Right lobe of liver (tissue), 6 donors: ENCODE data around the gene EIF4G1. TPM values are rescaled to one million over a fixed set of nuclear protein-coding genes. Genes with fewer than 3 reads are reported as not detected.

Experiments used
- ATAC-seq, 4 donors: fragments of 200-7000 bp; cut with Tn5 transposase; one replicate each; pipeline ENCODE4 v1.9.1; 2020; ENCODE audit warnings: mild to moderate bottlenecking in 4 of 4, moderate library complexity in 4 of 4
- DNase-seq, 3 donors: peaks; one replicate each; pipeline ENCODE4 v3.0.0-alpha.2; 2020
- H3K27ac ChIP-seq, 3 donors: fragments of 200-600 bp; one replicate each; pipeline ENCODE4 v1.8.0; 2022
- H3K27me3 ChIP-seq, 2 donors: fragments of 200-600 bp; one replicate each; pipeline ENCODE4 v1.8.0; 2022
- H3K36me3 ChIP-seq, 4 donors: fragments of 200-600 bp; sonication (generic) in 1 of 4; one replicate each; pipeline versions ENCODE4 v1.5.1 to v1.8.0; 2017 to 2022; ENCODE audit warnings: control low read depth in 1 of 4
- H3K4me1 ChIP-seq, 4 donors: fragments of 200-600 bp; sonication (generic) in 1 of 4; one replicate each; pipeline versions ENCODE4 v1.5.1 to v1.8.0; 2017 to 2022; ENCODE audit warnings: control low read depth in 1 of 4
- H3K4me3 ChIP-seq, 3 donors: fragments of 200-600 bp; one replicate each; pipeline ENCODE4 v1.8.0; 2022
- H3K9me3 ChIP-seq, 4 donors: fragments of 200-600 bp; sonication (generic) in 1 of 4; one replicate each; pipeline versions ENCODE4 v1.5.1 to v1.8.0; 2017 to 2022; ENCODE audit warnings: control low read depth in 1 of 4
- POLR2A ChIP-seq: fragments of 450-650 bp; IDR thresholded peaks from one replicate; pipeline ENCODE4 v1.6.1; 2017; ENCODE audit warnings: antibody characterized with exemption, mild to moderate bottlenecking
- WGBS: methylation state at CpG from one replicate; pipeline ENCODE4 v1.1.6; 2018; ENCODE audit warnings: low coverage, low lambda C conversion rate; ENCODE audit not compliant: insufficient coverage; ENCODE audit errors: missing lambda C conversion rate; 5-methylcytosine and 5-hydroxymethylcytosine counted together
- intact Hi-C, 2 donors: fragments of 100-400 bp; cut with DNase I; formaldehyde crosslinking; loops; one replicate each; pipeline versions ENCODE4 v1.11.2 to v1.14.1; 2022
- total RNA-seq, 6 experiments: library from RNA; depleted of rRNA in 2 of 6; stranded (reverse); fragments of >200 nt in 2 of 6; fragmentation: NEBNext Ultra II Directional in 3 of 6; extraction: Animal tissue kit (Norgen Biotek cat#: 25700) in 3 of 6; gene quantifications; one replicate each; pipeline versions ENCODE4 v1.1.0 to v1.2.4, GENCODE V29; 2016 to 2023
- TF ChIP-seq, protein P1 (sequence below), 4 donors: fragments of 200-600 bp in 3 of 4; fragments of 450-650 bp in 1 of 4; IDR thresholded peaks; one replicate each; pipeline versions ENCODE4 v1.5.1 to v1.8.0; 2016 to 2022; ENCODE audit warnings: antibody characterized with exemption in 4 of 4, mild to moderate bottlenecking in 2 of 4
- donor health status: DM: no; HTN: yes; CAD: no.
- donor health status: DM: no; HTN: no; CAD: no.
- donor health status: DM: no; HTN: no; CAD: no.
- donor health status: DM: no; HTN: yes; CAD: no.
- donor health status: DM: no; HTN: yes; CAD: no.

Gene EIF4G1
- total RNA-seq, 6 experiments from 2014 or later, result 262 to 368 (median 291) TPM

DNA sequence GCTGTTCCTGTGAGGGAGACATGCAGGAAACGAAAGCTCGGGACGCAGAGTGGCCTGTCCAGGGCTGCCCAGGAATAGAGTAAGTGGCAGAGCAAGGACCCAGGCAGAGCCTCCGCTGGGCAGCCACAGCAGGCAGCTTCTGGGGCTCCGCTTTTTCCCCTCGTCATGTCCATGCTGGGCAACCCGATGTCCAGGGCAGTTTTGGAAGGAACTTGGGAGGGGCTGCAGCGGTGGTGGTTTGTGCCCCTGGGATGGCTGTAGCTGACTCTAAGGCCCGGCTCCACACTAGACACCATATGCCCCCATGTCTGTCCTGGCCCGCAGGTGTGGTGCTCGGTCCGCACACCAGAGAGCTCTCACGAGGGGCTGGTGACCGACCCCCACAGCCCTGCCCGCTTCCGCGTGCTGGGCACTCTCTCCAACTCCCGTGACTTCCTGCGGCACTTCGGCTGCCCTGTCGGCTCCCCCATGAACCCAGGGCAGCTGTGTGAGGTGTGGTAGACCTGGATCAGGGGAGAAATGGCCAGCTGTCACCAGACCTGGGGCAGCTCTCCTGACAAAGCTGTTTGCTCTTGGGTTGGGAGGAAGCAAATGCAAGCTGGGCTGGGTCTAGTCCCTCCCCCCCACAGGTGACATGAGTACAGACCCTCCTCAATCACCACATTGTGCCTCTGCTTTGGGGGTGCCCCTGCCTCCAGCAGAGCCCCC lies 22.5 kb upstream of the EIF4G1 start:
- no peak for ATAC-seq
- 82% methylated on average over 2 of the region's 21 CpGs for WGBS

DNA sequence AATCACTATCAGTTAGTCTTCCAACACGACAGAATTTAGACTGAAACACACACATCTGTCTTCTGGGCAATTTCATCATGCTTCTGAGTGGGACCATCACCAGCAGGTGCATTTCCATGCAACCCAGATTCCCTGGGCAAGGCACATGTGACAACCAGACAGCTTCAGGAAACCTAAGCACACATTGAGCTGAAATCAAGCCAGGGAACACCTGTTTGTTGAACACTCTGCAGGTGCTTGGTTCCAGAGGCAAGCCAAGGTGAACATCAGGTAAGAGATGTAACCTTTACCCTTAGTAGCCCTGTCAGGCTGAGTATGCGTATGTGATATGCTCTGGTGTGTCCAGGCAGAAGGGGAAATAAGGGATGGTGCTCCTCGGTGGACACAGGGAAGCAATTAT lies 18.6 kb upstream of the EIF4G1 start:
- WGBS, result 26% methylated on average over 2 of the region's 3 CpGs
- ATAC-seq (no peak), DNase-seq (no peak)
- H3K4me3 ChIP-seq, result no peak overlapping the region
- H3K36me3 ChIP-seq, result peaks cover 0 to 5% (median 2%) of the 10 kb centered on the region in 4 donors
- H3K27me3 ChIP-seq, result no peaks in the 10 kb centered on the region
- H3K4me1 ChIP-seq, result peaks cover 0 to 8% (median 6%) of the 10 kb centered on the region in 4 donors
- H3K9me3 ChIP-seq, result no peaks in the 10 kb centered on the region
- TF ChIP-seq, protein P1, sequence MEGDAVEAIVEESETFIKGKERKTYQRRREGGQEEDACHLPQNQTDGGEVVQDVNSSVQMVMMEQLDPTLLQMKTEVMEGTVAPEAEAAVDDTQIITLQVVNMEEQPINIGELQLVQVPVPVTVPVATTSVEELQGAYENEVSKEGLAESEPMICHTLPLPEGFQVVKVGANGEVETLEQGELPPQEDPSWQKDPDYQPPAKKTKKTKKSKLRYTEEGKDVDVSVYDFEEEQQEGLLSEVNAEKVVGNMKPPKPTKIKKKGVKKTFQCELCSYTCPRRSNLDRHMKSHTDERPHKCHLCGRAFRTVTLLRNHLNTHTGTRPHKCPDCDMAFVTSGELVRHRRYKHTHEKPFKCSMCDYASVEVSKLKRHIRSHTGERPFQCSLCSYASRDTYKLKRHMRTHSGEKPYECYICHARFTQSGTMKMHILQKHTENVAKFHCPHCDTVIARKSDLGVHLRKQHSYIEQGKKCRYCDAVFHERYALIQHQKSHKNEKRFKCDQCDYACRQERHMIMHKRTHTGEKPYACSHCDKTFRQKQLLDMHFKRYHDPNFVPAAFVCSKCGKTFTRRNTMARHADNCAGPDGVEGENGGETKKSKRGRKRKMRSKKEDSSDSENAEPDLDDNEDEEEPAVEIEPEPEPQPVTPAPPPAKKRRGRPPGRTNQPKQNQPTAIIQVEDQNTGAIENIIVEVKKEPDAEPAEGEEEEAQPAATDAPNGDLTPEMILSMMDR (IDR thresholded peaks at IDR 0.05), result no peak
- no peak for TF ChIP-seq POLR2A
- H3K27ac ChIP-seq, result no peak overlapping the region
- intact Hi-C loops, result loop anchor here in 1 of 2 donors (10.0 kb wide), 1 partner anchor 401 kb away; no protein-coding TSS in a partner anchor

More for the DNA sequence above, 22.5 kb upstream of the EIF4G1 start:
- intact Hi-C loops, result loop anchor here in 1 of 2 donors (10.0 kb wide), 1 partner anchor 397 kb away; no protein-coding TSS in a partner anchor
- Histone ChIP-seq H3K4me1 (no peaks in the 10 kb centered on the region), H3K27ac (no peak overlapping the region), H3K4me3 (no peak overlapping the region), H3K36me3 (no peaks in the 10 kb centered on the region), H3K27me3 (no peaks in the 10 kb centered on the region), H3K9me3 (no peaks in the 10 kb centered on the region)
- no peak for DNase-seq
- no peak for TF ChIP-seq POLR2A
- TF ChIP-seq, protein P1 (IDR thresholded peaks at IDR 0.05), result no peak

DNA sequence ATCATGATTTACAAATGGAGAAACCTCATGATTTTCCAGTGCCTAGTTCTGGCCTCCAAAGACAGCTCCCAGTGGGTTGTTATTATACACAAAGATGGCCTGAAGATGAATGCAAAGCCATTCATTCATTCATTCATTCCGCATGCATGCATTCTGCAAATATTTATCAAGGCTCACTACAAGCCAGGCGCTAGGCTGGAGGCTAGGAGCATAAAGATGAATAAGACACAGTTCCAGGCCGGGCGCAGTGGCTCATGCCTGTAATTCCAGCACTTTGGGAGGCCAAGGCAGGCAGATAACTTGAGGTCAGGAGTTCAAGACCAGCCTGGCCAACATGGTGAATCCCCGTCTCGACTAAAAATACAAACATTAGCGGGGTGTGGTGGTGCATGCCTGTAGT lies 17.8 kb upstream of the EIF4G1 start:
- no CpG with 5 or more reads among the region's 7 CpGs for WGBS
- intact Hi-C loops, result loop anchor here in 1 of 2 donors (10.0 kb wide), 1 partner anchor 402 kb away; no protein-coding TSS in a partner anchor
- ATAC-seq (no peak), DNase-seq (no peak)
- Histone ChIP-seq H3K9me3 (no peaks in the 10 kb centered on the region), H3K27ac (no peak overlapping the region), H3K36me3 (peaks cover 0 to 11% (median 4%) of the 10 kb centered on the region in 4 donors), H3K4me1 (peaks cover 0 to 8% (median 6%) of the 10 kb centered on the region in 4 donors), H3K27me3 (no peaks in the 10 kb centered on the region), H3K4me3 (no peak overlapping the region)
- no peak for TF ChIP-seq POLR2A
- TF ChIP-seq, protein P1 (IDR thresholded peaks at IDR 0.05), result no peak

DNA sequence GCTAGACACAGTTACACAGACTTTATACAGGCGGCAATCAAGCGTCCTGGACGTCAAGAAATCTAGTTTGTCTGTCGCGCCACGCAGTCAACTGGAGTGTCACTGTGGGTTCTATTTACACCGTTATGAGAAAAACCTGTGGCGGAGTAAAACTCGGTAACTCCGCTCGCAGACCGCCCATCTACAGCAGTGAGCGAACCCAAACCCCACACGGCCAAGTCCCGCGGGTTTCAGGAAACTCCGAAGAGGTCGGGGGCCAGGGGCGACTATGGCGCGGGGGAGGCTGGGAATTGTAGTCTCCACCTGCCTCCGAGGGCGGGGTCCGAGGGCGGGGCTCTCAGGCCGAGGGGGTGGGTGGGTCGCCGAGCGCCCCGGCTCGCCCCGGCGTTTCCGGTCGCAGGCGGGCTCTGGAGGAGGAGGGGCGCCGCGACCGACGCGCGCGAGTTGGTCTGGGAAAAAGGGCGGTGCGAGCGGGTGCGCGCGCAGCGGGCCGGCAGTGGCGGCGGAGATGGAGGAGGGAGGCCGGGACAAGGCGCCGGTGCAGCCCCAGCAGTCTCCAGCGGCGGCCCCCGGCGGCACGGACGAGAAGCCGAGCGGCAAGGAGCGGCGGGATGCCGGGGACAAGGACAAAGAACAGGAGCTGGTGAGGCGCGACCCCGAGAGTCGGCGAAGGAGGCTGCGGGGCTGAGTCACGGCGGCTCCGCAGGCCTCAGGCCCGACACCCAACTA lies 15.5 kb upstream of the EIF4G1 start, which contains the start of gene PSMD2:
Gene PSMD2 (plus strand): TSS at position 483 of the 729 bp plus-strand sequence. CDS start 26 bp downstream, at position 509.
- no peaks in the 10 kb centered on the region for H3K27me3 ChIP-seq
- no peaks in the 10 kb centered on the region for H3K9me3 ChIP-seq
- 1% methylated on average over 17 of the region's 78 CpGs for WGBS
- TF ChIP-seq, protein P1 (IDR thresholded peaks at IDR 0.05), result no peak
- peak; percentile 73 for TF ChIP-seq POLR2A
- intact Hi-C loops, result loop anchor here in 1 of 2 donors (10.0 kb wide), 1 partner anchor 404 kb away; no protein-coding TSS in a partner anchor
- peaks cover 8 to 35% (median 20%) of the 10 kb centered on the region in 4 donors for H3K36me3 ChIP-seq
- peaks cover 0 to 8% (median 6%) of the 10 kb centered on the region in 4 donors for H3K4me1 ChIP-seq
- peak within 1 kb of the TSS; percentile 69 to 99 (median 92) for H3K4me3 ChIP-seq
- peak within 1 kb of the TSS; percentile 50 to 80 (median 69) for H3K27ac ChIP-seq
- ATAC-seq (peak; percentile 98 to 99 (median 98)), DNase-seq (peak; percentile 98 to 99 (median 99))
